Measurements from ENCODE around the gene SH3BP5.
"Not testable (repeated sequence)": the region's sequence is repeated elsewhere in the genome, so short reads cannot be mapped to it uniquely, and the experiment has no call there.

SH3BP5 gene, protein sequence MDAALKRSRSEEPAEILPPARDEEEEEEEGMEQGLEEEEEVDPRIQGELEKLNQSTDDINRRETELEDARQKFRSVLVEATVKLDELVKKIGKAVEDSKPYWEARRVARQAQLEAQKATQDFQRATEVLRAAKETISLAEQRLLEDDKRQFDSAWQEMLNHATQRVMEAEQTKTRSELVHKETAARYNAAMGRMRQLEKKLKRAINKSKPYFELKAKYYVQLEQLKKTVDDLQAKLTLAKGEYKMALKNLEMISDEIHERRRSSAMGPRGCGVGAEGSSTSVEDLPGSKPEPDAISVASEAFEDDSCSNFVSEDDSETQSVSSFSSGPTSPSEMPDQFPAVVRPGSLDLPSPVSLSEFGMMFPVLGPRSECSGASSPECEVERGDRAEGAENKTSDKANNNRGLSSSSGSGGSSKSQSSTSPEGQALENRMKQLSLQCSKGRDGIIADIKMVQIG

DNA sequence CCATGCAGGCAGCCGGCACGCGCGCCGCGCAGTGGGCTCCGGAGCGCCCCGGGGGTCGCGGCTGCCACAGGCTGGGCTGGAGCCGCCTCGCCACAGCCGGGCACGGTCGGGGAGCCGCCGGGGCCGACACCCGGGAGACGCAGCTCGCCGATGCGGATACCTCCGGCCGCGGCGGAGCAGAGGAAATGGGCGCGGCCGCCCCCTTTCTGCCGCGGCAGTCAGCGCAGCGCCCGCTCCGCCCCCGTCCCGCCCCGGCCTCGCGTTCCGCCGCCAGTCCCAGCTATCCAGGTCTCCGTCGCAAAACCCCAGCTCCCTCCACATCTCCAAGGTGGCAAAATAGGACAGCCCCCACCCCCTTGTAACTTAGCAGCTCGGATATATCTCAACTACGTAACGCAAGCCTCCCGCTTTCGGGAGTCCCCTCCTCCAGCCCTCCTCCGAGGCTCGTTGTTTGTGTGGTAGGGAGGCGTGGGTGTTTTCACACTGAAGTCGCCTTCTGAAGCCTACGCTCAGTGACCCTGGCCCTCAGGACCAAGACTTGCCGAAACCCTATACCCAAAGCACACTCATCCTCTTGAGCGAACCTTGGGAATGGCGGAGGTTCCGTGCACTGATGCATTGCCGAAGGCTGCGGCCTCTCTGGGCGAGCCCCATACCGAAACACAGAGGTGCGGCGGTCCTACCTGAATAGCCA is at the start of gene SH3BP5:
SH3BP5 (minus strand) TSS at position 182 of the 694 bp plus-strand sequence; CDS start at position 4, 178 bp downstream.
- DNase-seq = peak in 53 of 58 donors; percentile 17 to 77 (median 58)

DNA sequence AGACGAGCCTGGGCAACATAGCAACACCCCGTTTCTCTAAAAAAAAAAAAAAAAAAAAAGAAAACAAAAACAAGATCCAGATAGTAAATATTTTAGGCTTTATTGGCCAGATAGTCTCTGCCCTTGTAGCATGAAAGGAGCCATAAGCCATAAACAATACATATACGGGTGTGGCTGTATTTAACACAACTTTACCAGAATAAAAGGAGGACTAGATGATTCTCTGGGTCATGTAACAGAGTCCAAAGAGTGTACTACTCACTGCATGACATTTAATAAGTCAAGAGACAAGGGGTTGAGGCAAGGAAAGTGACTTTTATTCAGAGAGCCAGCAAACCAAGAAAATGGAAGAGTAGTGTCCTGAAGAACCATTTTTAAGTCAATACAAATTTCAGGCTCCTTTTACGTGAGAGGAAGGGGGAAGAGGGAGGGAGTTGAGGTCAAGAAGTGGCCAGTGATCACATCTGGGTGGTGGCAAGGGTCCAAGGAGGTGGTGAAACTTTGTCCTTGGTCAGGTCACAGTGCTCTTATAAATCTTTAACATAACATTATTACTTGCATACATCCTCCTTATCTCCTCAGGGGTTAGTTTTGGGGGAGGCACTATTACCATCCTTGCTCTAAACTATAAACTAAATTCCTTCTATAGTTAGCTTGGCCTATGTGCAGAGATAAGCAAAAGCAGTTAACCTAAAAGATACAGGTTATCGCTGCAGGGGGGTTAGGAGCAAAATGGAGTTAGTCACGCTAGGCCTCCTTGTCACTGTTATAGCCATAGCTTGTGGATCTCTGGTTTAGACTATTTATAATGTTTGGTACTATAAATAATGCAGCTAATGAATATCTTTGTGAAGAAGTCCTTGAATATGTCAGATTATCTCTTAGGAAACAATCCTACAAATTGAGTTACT is 48.8 kb upstream of the SH3BP5 start:
- no peak for DNase-seq

DNA sequence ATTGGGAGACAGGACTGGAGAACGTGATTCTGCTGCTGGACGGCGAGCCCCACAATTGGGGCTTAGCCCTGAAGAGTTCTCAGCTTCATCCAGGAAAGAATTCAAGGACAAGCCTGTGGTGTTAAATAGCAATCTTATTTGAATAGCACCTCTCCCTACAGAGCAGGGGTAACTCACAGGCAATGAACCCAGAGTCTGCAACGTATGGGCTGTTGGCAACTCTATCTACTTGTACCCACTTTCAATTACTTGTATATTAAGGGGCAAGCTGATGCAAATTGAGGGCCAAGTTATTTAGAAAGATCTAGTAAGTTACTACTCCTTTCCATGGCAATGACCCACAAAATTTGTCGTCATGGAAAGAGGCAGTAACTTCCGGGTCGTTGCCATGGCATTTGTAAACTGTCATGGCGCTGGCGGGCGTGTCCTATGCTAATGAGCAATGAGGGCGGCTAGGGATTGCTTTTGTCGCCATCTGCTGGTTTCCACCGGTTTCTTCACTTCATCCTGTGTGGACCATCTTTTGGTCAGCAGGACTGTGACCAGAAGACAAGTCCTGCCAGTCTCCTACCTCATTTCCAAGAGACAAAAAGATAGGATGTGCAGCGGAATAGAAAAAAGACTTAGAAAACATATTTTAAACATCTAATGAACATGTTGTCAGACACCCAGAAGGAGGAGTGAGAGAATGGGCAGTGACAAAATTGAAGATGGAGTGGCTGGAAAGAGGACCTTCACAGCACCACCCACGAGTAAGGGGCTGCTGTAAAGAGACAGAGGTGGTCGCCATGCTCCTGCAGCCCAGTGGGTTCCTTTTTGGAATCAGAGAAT is 45.8 kb upstream of the SH3BP5 start:
- DNase-seq = peak; percentile 4 to 97 (median 87)

DNA sequence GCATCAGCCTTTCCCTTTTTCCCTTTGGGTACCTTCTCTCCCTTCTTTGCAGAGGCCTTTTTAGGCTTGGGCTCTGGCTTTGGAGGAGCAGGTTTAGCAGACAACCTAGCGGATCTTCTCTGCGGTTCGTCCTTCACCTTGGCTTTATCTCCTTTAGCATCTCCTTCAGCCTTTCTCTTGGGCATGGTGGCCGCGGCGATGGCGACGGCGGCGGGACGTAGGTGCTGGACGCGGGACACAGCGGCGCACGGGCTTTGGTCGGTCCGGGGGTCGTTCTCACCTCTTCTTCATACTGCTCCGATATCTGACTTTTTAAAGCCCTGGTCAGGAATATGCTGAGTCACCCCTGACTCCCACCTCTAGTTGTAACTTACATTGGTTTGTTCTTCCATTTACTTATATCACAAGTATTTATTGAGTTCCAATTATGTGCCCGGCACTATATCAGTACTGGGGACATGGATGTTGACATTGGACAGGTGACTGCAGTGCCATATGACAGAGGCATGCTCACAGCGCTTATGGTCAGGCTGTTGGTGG is 43.1 kb upstream of the SH3BP5 start:
- no peak for DNase-seq

DNA sequence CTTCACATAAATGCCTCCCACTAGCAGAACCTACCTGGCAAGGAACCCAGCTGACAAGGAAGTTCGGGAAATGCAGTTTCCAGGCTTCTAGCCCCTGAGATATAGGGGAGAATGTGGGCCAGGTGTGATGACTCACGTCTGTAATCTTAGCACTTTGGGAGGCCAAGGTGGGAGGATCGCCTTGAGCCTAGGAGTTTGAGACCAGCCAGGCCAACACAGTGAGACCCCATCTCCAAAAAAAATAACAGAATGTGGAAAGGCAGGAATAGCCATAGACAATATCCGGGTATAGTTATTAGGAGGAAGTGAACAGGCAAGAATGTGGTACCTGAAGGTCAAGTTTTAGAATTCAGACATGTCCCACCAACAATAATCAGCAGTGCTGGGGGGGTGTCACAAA is 40.5 kb upstream of the SH3BP5 start:
- no peak for DNase-seq

DNA sequence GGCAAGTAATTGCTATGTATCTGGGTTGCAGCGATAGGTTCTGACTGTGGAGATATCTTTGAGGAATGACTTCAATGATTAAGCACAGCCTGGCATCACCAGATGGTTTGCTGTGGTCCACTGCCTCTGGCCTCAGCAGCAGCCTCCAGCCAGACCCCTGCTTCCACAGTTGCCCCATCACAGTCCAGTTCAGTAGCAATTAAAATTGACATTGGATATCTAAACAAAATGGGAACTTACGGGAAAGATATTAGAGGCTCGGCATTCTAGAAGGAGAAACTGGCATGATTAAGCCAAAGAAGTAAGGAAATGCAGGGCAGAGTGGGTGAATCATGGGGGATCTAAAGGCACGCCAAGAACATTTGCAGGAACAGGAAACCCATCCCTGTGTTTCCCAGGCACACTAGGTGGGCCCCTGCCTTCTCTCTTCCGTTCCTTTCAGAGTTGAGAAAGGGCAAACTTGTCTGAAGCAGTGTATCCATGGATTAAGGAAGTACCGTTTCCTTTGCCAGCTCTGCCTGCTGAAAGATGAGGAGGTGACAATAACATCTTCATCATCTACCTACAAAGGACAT is 36.3 kb upstream of the SH3BP5 start:
- DNase-seq = no peak

DNA sequence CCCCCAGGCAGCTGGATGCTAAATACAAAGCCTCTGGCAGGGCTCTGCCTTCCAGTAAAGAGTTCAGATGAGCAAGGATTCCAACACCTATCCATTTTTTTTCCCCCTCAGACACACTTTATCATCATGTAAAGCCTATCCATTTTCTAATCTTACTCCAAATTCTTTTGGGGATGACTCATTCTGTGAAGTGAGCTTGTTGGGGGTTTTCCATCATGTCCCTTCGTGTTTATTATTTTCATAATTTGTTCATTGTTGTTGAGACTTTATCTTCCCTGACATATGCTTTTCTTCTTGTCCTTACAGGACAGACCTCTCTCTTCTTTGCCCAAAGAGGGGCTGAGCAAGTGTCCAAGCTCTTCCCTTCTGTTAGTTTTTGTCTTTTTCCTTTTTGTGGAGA is 34.7 kb upstream of the SH3BP5 start:
- DNase-seq = no peak

DNA sequence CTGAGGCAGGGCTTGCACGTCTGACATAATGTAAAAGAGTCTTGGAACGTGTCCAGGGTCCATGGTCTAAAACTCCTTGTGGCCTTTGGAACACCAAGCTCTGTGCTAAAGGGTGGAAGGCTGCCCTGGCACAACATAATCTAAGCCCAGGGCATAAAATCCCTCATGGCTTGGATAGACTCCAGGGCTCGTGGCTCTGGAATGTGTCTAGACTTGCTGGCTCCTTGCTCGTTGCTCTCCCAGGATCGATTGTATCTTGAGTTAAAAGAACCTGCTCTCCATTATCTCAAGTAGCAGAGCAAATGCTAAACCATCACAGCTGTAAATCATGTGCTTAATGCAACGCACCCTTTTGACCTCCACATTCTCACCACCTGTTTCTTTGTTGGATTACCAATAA is 31.7 kb upstream of the SH3BP5 start:
- not testable (repeated sequence) for DNase-seq

DNA sequence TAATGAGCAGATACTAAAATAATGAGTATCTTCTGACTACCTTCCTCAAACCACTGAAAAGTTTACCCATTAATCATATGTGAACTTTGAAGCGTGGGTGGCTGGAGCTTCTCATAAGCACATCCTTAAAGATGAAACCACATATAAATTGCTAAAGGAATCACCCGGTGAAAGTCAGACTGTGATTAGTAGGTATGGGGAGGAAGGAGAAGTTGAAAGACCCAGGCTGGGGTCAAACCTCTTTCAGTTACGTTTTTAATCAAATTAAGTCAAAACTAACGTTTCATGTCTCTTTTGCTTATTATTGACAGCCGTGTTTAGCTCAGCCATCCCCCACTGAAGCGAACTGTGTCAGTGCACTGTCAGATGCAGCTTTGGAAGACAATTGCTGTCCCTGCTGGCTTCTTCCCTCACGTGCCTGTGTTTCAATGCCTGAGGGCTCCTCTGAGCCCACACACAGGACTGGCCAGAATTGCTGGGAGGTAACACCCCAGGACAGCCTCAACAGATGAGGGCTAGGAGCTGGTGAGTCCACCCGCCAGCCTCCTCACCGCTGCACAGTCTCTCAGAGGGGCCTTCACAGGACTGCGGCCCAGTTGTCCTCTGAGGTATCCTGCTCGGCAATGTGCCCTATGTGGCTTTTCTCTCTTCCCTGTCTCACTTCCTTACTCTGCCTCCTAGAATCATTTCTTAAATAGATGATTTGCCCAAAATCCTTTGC is 29.3 kb upstream of the SH3BP5 start:
- DNase-seq = no peak

DNA sequence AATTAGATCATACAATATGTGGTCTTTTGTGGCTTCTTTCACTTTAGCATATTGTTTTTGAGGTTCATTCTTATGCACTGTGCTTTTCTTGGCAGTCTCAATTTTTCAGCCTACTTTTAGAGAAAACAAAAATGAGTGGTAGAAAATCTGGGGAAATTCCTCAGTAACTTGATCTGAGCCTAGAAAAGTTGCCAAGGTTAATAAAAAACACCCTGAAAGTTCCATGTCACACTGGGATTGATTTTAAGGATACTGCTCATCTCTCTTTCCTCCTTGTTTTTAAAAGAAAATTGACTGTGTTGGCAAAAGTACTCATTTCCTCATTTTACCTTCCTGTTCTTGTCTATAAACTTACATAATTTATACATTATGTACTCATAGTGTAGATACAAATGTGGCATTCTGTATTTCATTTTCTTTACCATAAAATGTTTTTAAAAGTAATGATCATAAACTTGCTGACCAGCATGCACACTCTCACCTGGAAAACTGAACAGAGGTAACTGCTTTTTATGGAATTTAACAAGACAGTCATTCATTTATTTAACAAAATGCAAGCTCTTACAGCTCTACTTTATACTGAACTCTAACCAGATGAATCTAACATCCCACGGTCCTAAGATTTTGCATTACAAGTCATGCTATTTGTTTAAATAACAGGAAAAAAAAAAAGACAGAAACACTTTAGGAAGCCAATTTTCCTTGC is 28.6 kb upstream of the SH3BP5 start:
- no peak for DNase-seq

DNA sequence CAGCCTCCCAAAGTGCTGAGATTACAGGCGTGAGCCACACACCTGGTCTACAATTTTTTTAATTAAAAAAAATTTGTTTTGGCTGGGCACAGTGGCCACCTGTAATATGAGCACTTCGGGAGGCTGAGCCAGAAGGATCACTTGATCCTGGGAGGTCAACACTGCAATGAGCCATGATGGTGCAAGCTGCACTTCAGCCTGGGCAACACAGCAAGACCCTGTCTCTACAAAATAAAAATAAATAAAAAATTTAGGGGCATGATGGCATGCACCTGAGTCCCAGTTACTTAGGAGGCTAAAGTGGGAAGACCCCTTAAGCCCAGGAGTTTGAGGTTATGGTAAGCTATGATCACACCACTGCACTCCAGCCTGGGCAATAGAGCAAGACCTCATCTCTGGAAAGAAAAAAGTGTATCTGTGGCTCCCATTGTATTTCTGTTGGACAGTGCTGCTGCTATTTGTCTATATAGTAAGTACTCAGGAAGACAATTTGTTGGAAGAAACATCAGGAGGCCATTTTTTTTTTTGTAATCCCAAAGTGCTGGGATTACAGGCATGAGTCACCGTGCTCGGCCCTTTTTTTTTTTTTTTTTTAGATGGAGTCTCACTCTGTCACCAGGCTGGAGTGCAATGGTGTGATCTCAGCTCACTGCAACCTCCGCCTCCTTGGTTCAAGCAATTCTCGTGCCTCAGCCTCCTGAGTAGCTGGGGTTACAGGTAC is 27.5 kb upstream of the SH3BP5 start:
- no peak for DNase-seq

DNA sequence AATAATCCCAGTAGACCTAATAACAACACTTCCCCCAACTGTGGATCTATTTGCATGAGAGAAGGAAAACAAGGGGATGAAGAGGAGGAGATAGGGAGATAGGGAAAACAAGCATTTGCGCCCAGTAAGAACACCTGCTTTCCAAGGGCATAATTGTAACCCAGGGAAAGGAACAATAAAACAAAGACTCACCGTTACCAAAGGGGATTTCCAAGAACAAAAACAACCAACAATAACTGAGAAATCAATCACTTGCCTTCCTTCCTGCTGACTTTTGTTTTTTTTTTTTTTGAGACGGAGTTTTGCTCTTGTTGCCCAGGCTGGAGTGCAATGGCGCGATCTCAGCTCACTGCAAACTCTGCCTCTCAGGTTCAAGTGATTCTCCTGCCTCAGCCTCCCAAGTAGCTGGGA is 24.3 kb upstream of the SH3BP5 start:
- DNase-seq = not testable (repeated sequence)

DNA sequence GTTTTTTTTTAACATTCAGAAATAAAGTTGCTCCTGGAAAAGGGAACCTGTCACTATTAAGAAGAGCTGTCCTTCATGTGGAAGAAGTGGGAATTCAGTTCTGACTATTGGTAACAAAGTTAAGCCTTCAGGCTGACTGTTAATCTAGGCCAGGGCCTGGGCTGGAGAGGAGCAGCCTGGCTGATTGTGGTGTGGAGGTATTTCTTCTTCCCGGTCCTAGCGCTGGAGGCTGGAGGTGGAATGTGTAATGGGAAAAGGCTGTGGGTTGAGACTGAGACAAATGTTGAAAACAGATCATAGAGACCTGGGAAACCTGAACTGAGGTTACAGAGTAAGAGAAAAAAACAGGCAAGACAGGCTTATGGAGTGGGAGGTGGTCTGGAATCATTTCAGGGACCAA is 23.8 kb upstream of the SH3BP5 start:
- DNase-seq = no peak

DNA sequence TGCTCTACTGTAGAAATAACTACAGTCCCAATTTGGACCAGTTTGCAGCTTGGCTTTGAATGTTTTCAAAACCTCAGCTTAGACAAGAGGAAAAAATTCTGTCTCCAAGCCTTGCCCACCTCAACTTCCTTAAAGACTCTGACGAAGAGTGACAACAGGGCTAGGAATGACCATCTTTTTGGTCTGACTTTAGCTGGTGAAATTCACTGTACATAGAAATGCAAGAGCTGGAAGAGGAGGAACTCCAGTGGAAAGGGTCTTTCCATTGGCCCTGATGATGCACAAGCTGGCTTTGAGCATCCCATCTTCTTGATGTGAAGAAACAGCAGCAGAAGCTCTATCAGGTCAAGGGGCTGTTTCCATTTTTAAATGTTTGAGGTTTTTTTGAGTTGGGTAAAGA is 22.7 kb upstream of the SH3BP5 start:
- no peak for DNase-seq

DNA sequence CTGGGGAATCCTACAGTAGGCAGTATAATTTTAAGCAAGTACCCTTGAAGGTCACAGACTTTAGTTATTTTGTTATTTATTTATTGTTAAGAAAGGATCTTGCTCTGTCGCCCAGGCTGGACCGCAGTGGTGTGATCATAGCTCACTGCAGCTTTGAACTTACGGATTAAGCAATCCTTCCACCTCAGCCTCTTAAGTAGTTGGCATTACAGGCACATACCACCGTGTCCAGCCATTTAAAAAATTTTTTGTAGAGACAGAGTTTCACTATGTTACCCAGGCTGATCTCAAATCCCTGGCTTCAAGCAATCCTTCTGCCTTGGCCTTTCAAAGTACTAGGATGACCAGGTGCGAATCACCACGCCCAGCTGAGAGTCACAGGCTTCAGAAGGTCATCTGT is 22.1 kb upstream of the SH3BP5 start:
- DNase-seq = no peak

DNA sequence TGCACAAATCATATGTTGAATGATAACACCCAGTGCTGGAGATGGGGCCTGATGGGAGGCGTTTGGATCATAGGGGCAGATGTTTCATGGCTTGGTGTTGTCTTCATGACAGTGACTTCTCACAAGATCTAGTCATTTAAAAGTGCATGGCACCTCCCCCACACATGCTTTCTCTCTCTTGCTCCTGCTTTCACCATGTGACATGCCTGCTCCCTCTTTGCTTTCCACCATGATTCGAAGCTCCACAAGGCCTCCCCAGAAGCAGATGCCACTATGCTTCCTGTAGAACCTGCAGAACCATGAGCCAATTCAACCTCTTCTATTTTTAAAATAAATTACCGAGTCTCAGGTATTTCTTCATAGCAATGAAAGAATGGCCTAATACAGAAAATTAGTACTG is 17.8 kb upstream of the SH3BP5 start:
- no peak for DNase-seq

DNA sequence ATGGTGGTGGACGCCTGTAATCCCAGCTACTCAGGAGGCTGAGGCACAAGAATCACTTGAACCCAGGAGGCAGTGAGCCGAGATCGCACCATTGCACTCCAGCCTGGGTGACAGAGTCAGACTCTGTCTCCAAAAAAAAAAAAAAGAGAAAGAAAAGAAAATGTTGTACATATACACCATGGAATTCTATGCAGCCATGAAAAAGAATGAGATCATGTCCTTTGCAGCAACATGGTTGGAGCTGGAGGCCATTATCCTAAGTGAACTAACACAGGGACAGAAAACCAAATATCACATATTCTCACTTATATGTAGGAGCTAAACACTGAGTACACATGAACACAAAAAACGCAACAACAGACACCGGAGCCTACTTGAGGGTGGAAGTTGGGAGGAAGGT is 17.1 kb upstream of the SH3BP5 start:
- DNase-seq = not testable (repeated sequence)

DNA sequence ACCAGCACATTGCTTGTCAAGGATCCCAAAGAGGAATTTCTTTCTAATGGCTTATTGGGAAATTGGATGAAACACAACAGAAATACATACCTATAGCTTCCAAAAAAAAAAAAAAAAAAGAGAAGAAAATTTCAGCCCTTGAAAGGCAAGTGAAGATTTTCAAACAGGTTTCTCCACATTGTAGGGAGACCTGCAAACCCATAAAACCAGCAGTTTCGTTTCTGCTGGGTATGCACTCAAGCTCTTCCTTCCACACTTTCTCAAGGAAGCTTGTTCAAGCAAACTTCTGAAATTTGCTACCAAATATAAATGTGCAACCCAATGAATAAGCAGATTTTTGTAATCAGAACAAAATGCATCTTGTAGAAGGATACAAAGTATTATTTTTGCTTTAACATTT is 15.9 kb upstream of the SH3BP5 start:
- no peak for DNase-seq
